Head of caudate nucleus (tissue), 42 donors: Measurements from ENCODE around the gene BTBD16.

ENCODE experiments used
- DNase-seq, 42 donors: peaks; one replicate each; pipeline versions ENCODE4 v3.0.0 to v3.0.0-alpha.2; 2020 to 2021; ENCODE audit warnings: mixed read lengths in 7 of 42
- intact Hi-C: fragments of 100-400 bp; cut with DNase I; formaldehyde crosslinking; loops from one replicate; pipeline ENCODE4 v1.15.0; 2022

Gene BTBD16

GRCh38 chr10:122347170-122347841, 76.2 kb downstream of the BTBD16 start:
- intact Hi-C loops, result loop anchor here (10.0 kb wide), 1 partner anchor 87 kb away; no protein-coding TSS in a partner anchor
- no peak for DNase-seq

GRCh38 chr10:122348512-122348911, 77.4 kb downstream of the BTBD16 start:
- no peak for DNase-seq
- intact Hi-C loops, result loop anchor here (10.0 kb wide), 1 partner anchor 86 kb away; no protein-coding TSS in a partner anchor

GRCh38 chr10:122348935-122349361, 77.9 kb downstream of the BTBD16 start:
- peak in 1 of 42 donors; percentile 11 for DNase-seq
- intact Hi-C loops, result loop anchor here (10.0 kb wide), 1 partner anchor 86 kb away; no protein-coding TSS in a partner anchor

- intact Hi-C loops, result loop anchor here (10.0 kb wide), 1 partner anchor 85 kb away; no protein-coding TSS in a partner anchor
These were observed 78.8 kb downstream of the BTBD16 start for GRCh38 chr10:122349758-122350369.

GRCh38 chr10:122350893-122351292, 79.8 kb downstream of the BTBD16 start:
- DNase-seq, result no peak
- intact Hi-C loops, result no loop called here

More at GRCh38 chr10:122349758-122350369, 78.8 kb downstream of the BTBD16 start:
- DNase-seq, result no peak

GRCh38 chr10:122352817-122353525, 81.9 kb downstream of the BTBD16 start:
- DNase-seq, result peak in 2 of 42 donors; percentile 8 to 34
- intact Hi-C loops, result no loop called here

GRCh38 chr10:122354383-122354782, 83.3 kb downstream of the BTBD16 start:
- intact Hi-C loops, result no loop called here
- DNase-seq, result peak in 12 of 42 donors; percentile 22 to 77 (median 52)

- DNase-seq, result peak in 1 of 42 donors; percentile 6
- intact Hi-C loops, result no loop called here
These were observed 86.6 kb downstream of the BTBD16 start for GRCh38 chr10:122357685-122358084.

GRCh38 chr10:122359621-122360020, 88.5 kb downstream of the BTBD16 start:
- no peak for DNase-seq
- intact Hi-C loops, result loop anchor here (10.0 kb wide), 1 partner anchor 205 kb away; no protein-coding TSS in a partner anchor

GRCh38 chr10:122361046-122361445, 90.0 kb downstream of the BTBD16 start:
- intact Hi-C loops, result loop anchor here (10.0 kb wide), 1 partner anchor 206 kb away; no protein-coding TSS in a partner anchor
- DNase-seq, result no peak

- intact Hi-C loops, result loop anchor here (10.0 kb wide), 1 partner anchor 207 kb away; no protein-coding TSS in a partner anchor
- peak in 9 of 42 donors; percentile 19 to 71 (median 45) for DNase-seq
These were observed 91.0 kb downstream of the BTBD16 start for GRCh38 chr10:122362031-122362592.

GRCh38 chr10:122362621-122363020, 91.5 kb downstream of the BTBD16 start:
- DNase-seq, result peak in 2 of 42 donors; percentile 31 to 37
- intact Hi-C loops, result loop anchor here (10.0 kb wide), 1 partner anchor 208 kb away; no protein-coding TSS in a partner anchor

GRCh38 chr10:122363311-122363710, 92.2 kb downstream of the BTBD16 start:
- DNase-seq, result peak in 2 of 42 donors; percentile 6 to 9
- intact Hi-C loops, result loop anchor here (10.0 kb wide), 1 partner anchor 209 kb away; no protein-coding TSS in a partner anchor

- peak in 2 of 42 donors; percentile 19 to 24 for DNase-seq
- intact Hi-C loops, result loop anchor here (10.0 kb wide), 1 partner anchor 209 kb away; no protein-coding TSS in a partner anchor
These were observed 92.8 kb downstream of the BTBD16 start for GRCh38 chr10:122363722-122364463.

- peak; percentile 22 to 87 (median 64) for DNase-seq
- intact Hi-C loops, result loop anchor here (10.0 kb wide), 1 partner anchor 214 kb away; no protein-coding TSS in a partner anchor
These were observed 97.6 kb downstream of the BTBD16 start for GRCh38 chr10:122368502-122369254.

GRCh38 chr10:122373108-122373507, 102.0 kb downstream of the BTBD16 start:
- DNase-seq, result no peak
- intact Hi-C loops, result loop anchor here (10.0 kb wide), 1 partner anchor 52 kb away; no protein-coding TSS in a partner anchor

- intact Hi-C loops, result loop anchor here (10.0 kb wide), 1 partner anchor 51 kb away; no protein-coding TSS in a partner anchor
- DNase-seq, result peak in 26 of 42 donors; percentile 13 to 71 (median 37)
These were observed 102.6 kb downstream of the BTBD16 start for GRCh38 chr10:122373721-122374120.
